ENCODE results near the gene CDKAL1.

CDKAL1 gene

GRCh38 chr6:21142741-21143140 lies 608.5 kb downstream of the CDKAL1 start:
- no peak overlapping the region for H3K4me3 ChIP-seq (ENCODE audit: low read depth, low read length)
- TF ChIP-seq, protein P1, sequence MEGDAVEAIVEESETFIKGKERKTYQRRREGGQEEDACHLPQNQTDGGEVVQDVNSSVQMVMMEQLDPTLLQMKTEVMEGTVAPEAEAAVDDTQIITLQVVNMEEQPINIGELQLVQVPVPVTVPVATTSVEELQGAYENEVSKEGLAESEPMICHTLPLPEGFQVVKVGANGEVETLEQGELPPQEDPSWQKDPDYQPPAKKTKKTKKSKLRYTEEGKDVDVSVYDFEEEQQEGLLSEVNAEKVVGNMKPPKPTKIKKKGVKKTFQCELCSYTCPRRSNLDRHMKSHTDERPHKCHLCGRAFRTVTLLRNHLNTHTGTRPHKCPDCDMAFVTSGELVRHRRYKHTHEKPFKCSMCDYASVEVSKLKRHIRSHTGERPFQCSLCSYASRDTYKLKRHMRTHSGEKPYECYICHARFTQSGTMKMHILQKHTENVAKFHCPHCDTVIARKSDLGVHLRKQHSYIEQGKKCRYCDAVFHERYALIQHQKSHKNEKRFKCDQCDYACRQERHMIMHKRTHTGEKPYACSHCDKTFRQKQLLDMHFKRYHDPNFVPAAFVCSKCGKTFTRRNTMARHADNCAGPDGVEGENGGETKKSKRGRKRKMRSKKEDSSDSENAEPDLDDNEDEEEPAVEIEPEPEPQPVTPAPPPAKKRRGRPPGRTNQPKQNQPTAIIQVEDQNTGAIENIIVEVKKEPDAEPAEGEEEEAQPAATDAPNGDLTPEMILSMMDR (IDR thresholded peaks at IDR 0.05; ENCODE audit: borderline replicate concordance, insufficient read depth, low read depth, low read length), result no peak

DNA sequence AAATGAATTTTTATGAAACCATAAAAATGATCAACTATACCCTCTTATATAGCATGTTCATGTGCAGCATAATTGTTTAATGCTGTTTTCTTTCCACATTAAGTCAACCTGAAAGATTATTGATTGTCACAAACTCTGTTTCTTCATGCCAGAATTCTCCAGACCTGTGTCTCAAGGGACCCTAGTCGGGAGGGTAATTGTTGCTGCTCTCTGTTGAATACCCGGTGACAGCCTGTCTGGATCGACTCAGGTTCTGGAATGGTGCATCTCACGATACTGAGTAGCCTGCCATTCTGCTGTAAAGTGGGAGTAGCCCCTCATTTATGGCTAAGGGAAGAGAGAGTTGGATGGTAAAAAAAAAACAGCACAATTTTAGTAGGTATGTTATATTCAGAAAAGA lies 609.4 kb downstream of the CDKAL1 start:
- TF ChIP-seq, protein P1 (IDR thresholded peaks at IDR 0.05; ENCODE audit: borderline replicate concordance, insufficient read depth, low read depth, low read length), result no peak

GRCh38 chr6:21144928-21145327 lies 610.7 kb downstream of the CDKAL1 start:
- H3K4me3 ChIP-seq (ENCODE audit: low read depth, low read length), result no peak overlapping the region

More for the DNA sequence above, 609.4 kb downstream of the CDKAL1 start:
- no peak overlapping the region for H3K4me3 ChIP-seq (ENCODE audit: low read depth, low read length)

DNA sequence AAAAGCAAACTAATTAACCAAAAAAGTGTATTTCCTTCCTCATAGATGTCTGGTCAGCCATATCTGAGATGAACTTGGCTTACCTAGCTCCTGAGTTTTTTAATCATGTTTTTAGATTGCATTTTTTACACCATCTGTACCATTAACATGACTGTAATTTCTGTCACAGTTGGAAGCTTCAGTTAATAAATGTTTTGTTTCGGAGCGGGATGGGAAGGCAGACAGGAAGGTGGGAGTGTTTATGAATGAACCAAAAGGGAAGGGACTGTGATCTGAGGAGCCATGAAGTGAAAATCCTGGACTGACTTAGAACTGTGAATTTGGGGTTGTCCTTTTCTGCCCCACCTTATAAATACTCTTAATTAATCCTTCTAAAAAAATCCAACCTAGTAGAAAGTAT lies 613.7 kb downstream of the CDKAL1 start:
- no peak overlapping the region for H3K4me3 ChIP-seq (ENCODE audit: low read depth, low read length)
- TF ChIP-seq, protein P1 (IDR thresholded peaks at IDR 0.05; ENCODE audit: borderline replicate concordance, insufficient read depth, low read depth, low read length), result no peak

More at GRCh38 chr6:21144928-21145327, 610.7 kb downstream of the CDKAL1 start:
- TF ChIP-seq, protein P1 (IDR thresholded peaks at IDR 0.05; ENCODE audit: borderline replicate concordance, insufficient read depth, low read depth, low read length), result no peak

DNA sequence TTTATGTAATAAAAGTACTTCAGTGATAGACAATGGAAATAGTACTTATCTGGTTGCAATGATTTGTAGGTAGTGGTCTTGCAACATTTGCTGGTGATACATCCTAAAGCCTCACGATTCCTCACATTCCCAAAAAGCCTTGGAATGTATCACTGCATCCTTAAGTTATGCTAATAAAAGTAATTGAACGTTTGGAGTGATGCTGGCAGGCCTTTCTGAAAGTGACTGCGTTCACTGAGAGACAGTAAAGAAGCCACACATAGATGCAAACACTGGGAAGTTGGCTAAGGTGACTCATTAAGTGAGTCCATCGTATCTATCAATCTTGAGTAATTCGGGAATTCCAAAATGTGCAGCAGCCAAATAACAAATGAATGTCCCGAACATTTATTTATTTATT lies 615.2 kb downstream of the CDKAL1 start:
- TF ChIP-seq, protein P1 (IDR thresholded peaks at IDR 0.05; ENCODE audit: borderline replicate concordance, insufficient read depth, low read depth, low read length), result no peak
- H3K4me3 ChIP-seq (ENCODE audit: low read depth, low read length), result no peak overlapping the region

- TF ChIP-seq, protein P1 (IDR thresholded peaks at IDR 0.05; ENCODE audit: borderline replicate concordance, insufficient read depth, low read depth, low read length), result no peak
- no peak overlapping the region for H3K4me3 ChIP-seq (ENCODE audit: low read depth, low read length)
Measured at GRCh38 chr6:21150667-21151066, 616.4 kb downstream of the CDKAL1 start.

DNA sequence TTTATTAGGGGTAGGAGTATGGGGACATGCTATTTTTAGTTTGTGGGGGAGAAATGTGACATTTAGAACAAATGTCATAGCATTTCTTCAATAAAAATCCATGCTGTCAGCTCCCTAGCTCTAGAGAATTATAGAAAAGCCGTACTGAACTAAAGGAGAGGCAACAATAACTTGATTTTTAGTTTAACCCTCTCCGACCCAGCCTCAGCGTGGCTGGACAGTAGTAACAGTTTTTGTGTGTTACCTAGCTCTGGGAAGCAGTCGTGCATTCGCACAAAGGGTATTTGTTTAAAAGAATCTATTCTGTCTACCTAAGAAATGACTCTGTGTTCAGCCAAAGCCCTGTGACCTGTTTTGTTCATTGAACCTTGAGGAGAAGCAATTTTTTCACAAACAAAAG lies 616.9 kb downstream of the CDKAL1 start:
- no peak overlapping the region for H3K4me3 ChIP-seq (ENCODE audit: low read depth, low read length)

More for the DNA sequence above, 616.9 kb downstream of the CDKAL1 start:
- TF ChIP-seq, protein P1 (IDR thresholded peaks at IDR 0.05; ENCODE audit: borderline replicate concordance, insufficient read depth, low read depth, low read length), result no peak
